Measurements from ENCODE around the gene ALPL. TPM values are rescaled to one million over a fixed set of nuclear protein-coding genes. Genes with fewer than 3 reads are reported as not detected.
"Not testable (repeated sequence)": the region's sequence is repeated elsewhere in the genome, so short reads cannot be mapped to it uniquely, and the experiment has no call there.

The ALPL gene
- total RNA-seq, 6 donors from 2014 or later = 72.3 to 327 (median 182) TPM

GRCh38 chr1:21562896-21563295, 53.7 kb downstream of the ALPL start:
- 96% methylated on average over 15 of the region's 15 CpGs; no CpG with 5 or more reads in 1 of the 2 donors for WGBS, 2 donors
- ATAC-seq (ENCODE audit: low FRiP score in 2 of 2) = peak in 1 of 2 donors; percentile 3
- no peak for TF ChIP-seq CTCF (IDR thresholded peaks at IDR 0.05)
- no peak for TF ChIP-seq POLR2A (IDR thresholded peaks at IDR 0.05)
- no peak for TF ChIP-seq EP300 (IDR thresholded peaks at IDR 0.05)
- no peak for TF ChIP-seq POLR2AphosphoS5 (IDR thresholded peaks at IDR 0.05)

GRCh38 chr1:21563971-21564370, 54.7 kb downstream of the ALPL start:
- WGBS, 2 donors = 96 to 97% methylated on average over 6 to 17 of the region's 17 CpGs
- no peaks in the 10 kb centered on the region for H3K9me3 ChIP-seq
- H3K4me3 ChIP-seq = no peak overlapping the region
- ATAC-seq (ENCODE audit: low FRiP score in 2 of 2) (no peak), DNase-seq (no peak)
- TF ChIP-seq CTCF (IDR thresholded peaks at IDR 0.05) (no peak), POLR2AphosphoS5 (IDR thresholded peaks at IDR 0.05) (no peak), EP300 (IDR thresholded peaks at IDR 0.05) (no peak), POLR2A (IDR thresholded peaks at IDR 0.05) (no peak)
- no peaks in the 10 kb centered on the region for H3K27me3 ChIP-seq
- H3K27ac ChIP-seq = no peak overlapping the region
- H3K36me3 ChIP-seq = peaks cover 0 to 20% (median 0%) of the 10 kb centered on the region in 4 donors
- H3K4me1 ChIP-seq = no peaks in the 10 kb centered on the region

More at GRCh38 chr1:21562896-21563295, 53.7 kb downstream of the ALPL start:
- Histone ChIP-seq H3K4me1 (no peaks in the 10 kb centered on the region), H3K4me3 (no peak overlapping the region), H3K9me3 (no peaks in the 10 kb centered on the region), H3K27ac (no peak overlapping the region), H3K27me3 (no peaks in the 10 kb centered on the region), H3K36me3 (peaks cover 0 to 20% (median 0%) of the 10 kb centered on the region in 4 donors)
- no peak for DNase-seq

- 87 to 91% methylated on average over 14 of the region's 14 CpGs for WGBS, 2 donors
- TF ChIP-seq POLR2AphosphoS5 (IDR thresholded peaks at IDR 0.05) = no peak
- no peak for TF ChIP-seq EP300 (IDR thresholded peaks at IDR 0.05)
- TF ChIP-seq POLR2A (IDR thresholded peaks at IDR 0.05) = no peak
- no peak overlapping the region for H3K27ac ChIP-seq
- no peak for DNase-seq
- H3K27me3 ChIP-seq = no peaks in the 10 kb centered on the region
- H3K4me1 ChIP-seq = no peaks in the 10 kb centered on the region
- H3K9me3 ChIP-seq = no peaks in the 10 kb centered on the region
- no peak for ATAC-seq (ENCODE audit: low FRiP score in 2 of 2)
- peaks cover 0 to 20% (median 0%) of the 10 kb centered on the region in 4 donors for H3K36me3 ChIP-seq
- H3K4me3 ChIP-seq = no peak overlapping the region
Measured at GRCh38 chr1:21564521-21565095, 55.4 kb downstream of the ALPL start.

GRCh38 chr1:21565285-21565684, 56.1 kb downstream of the ALPL start:
- H3K27me3 ChIP-seq = no peaks in the 10 kb centered on the region
- ATAC-seq (ENCODE audit: low FRiP score in 2 of 2) (no peak), DNase-seq (no peak)
- H3K27ac ChIP-seq = no peak overlapping the region
- peaks cover 0 to 20% (median 0%) of the 10 kb centered on the region in 4 donors for H3K36me3 ChIP-seq
- 60 to 64% methylated on average over 8 of the region's 8 CpGs for WGBS, 2 donors
- TF ChIP-seq POLR2A (IDR thresholded peaks at IDR 0.05) (no peak), CTCF (IDR thresholded peaks at IDR 0.05) (no peak), POLR2AphosphoS5 (IDR thresholded peaks at IDR 0.05) (no peak), EP300 (IDR thresholded peaks at IDR 0.05) (no peak)
- no peaks in the 10 kb centered on the region for H3K9me3 ChIP-seq
- H3K4me1 ChIP-seq = no peaks in the 10 kb centered on the region
- no peak overlapping the region for H3K4me3 ChIP-seq

GRCh38 chr1:21566361-21566760, 57.1 kb downstream of the ALPL start:
- not testable (repeated sequence) for ATAC-seq (ENCODE audit: low FRiP score in 2 of 2); DNase-seq; H3K27ac ChIP-seq; H3K4me3 ChIP-seq; H3K27me3 ChIP-seq; H3K4me1 ChIP-seq; H3K9me3 ChIP-seq
- 91 to 95% methylated on average over 15 of the region's 15 CpGs for WGBS, 2 donors
- H3K36me3 ChIP-seq = peaks cover 0 to 12% (median 0%) of the 10 kb centered on the region in 4 donors

Data from upper lobe of left lung (tissue), 6 donors.